Activated CD4-positive, alpha-beta memory T cell treated with anti-CD3 and anti-CD28 coated beads for 36 hours (primary cell): ENCODE data around the gene HCRTR2. TPM values are rescaled to one million over a fixed set of nuclear protein-coding genes. Genes with fewer than 3 reads are reported as not detected.
"Not testable (repeated sequence)": the region's sequence is repeated elsewhere in the genome, so short reads cannot be mapped to it uniquely, and the experiment has no call there.

Experiments
- CTCF ChIA-PET: fragments of 350-600 bp; sonication (Branson Sonifier 250); formaldehyde crosslinking; loops from one replicate; lab custom pipeline; 2021; ENCODE audit warnings: antibody characterized with exemption, inconsistent platforms; lab: Charles Lee
- POLR2A ChIA-PET: fragments of 350-600 bp; sonication (Branson Sonifier 250); formaldehyde crosslinking; loops from one replicate; lab custom pipeline; 2021; ENCODE audit warnings: antibody characterized with exemption; lab: Charles Lee
- DNase-seq: peaks from one replicate; pipeline ENCODE4 v3.0.0-alpha.2; 2020
- H3K27ac Mint-ChIP-seq: one replicate; pipeline ENCODE4 v1.8.0; 2021; ENCODE audit warnings: mixed read lengths
- H3K27me3 Mint-ChIP-seq: one replicate; pipeline ENCODE4 v1.8.0; 2021; ENCODE audit warnings: mixed read lengths
- H3K36me3 Mint-ChIP-seq: one replicate; pipeline ENCODE4 v1.8.0; 2021; ENCODE audit warnings: mixed read lengths
- H3K4me1 Mint-ChIP-seq: one replicate; pipeline ENCODE4 v1.8.0; 2021; ENCODE audit warnings: low read depth, mixed read lengths
- H3K4me3 Mint-ChIP-seq: one replicate; pipeline ENCODE4 v1.8.0; 2021; ENCODE audit warnings: mild to moderate bottlenecking, mixed read lengths
- H3K9me3 Mint-ChIP-seq: one replicate; pipeline ENCODE4 v1.8.0; 2021; ENCODE audit warnings: mixed read lengths
- intact Hi-C: fragments of 100-400 bp; cut with micrococcal nuclease; formaldehyde crosslinking; loops from one replicate; pipeline ENCODE4 v1.15.1; 2023
- total RNA-seq, 2 experiments: library from RNA; stranded (reverse); gene quantifications; one replicate each; pipeline ENCODE4 v1.2.3, GENCODE V29; 2021

Gene HCRTR2
- total RNA-seq = not detected

- H3K27ac Mint-ChIP-seq = no peak within 1 kb of the TSS
- H3K4me1 Mint-ChIP-seq = no peaks in the 10 kb centered on the region
- peaks cover 14% of the 10 kb centered on the region for H3K9me3 Mint-ChIP-seq
- H3K4me3 Mint-ChIP-seq = no peak within 1 kb of the TSS
- H3K27me3 Mint-ChIP-seq = peaks cover 5% of the 10 kb centered on the region
- intact Hi-C loops = no loop called here
- CTCF ChIA-PET = no interaction called here
- no peaks in the 10 kb centered on the region for H3K36me3 Mint-ChIP-seq
- no peak for DNase-seq
- POLR2A ChIA-PET = no interaction called here
Measured at GRCh38 chr6:55174211-55175026, at the start of gene HCRTR2. TSS of gene HCRTR2 (plus strand) at chr6:55174515. CDS start at chr6:55174588, 73 bp downstream.

GRCh38 chr6:55130806-55131324, 43.5 kb upstream of the HCRTR2 start:
- no peak overlapping the region for H3K4me3 Mint-ChIP-seq
- no peaks in the 10 kb centered on the region for H3K36me3 Mint-ChIP-seq
- no peak overlapping the region for H3K27ac Mint-ChIP-seq
- DNase-seq = no peak
- no peaks in the 10 kb centered on the region for H3K4me1 Mint-ChIP-seq
- no peaks in the 10 kb centered on the region for H3K27me3 Mint-ChIP-seq
- H3K9me3 Mint-ChIP-seq = peaks cover 25% of the 10 kb centered on the region
- ChIA-PET CTCF (no interaction called here), POLR2A (no interaction called here)
- intact Hi-C loops = no loop called here

GRCh38 chr6:55131616-55132015, 42.7 kb upstream of the HCRTR2 start:
- no peaks in the 10 kb centered on the region for H3K27me3 Mint-ChIP-seq
- no peak overlapping the region for H3K4me3 Mint-ChIP-seq
- H3K36me3 Mint-ChIP-seq = no peaks in the 10 kb centered on the region
- no peaks in the 10 kb centered on the region for H3K4me1 Mint-ChIP-seq
- intact Hi-C loops = no loop called here
- ChIA-PET POLR2A (no interaction called here), CTCF (no interaction called here)
- DNase-seq = no peak
- peaks cover 20% of the 10 kb centered on the region for H3K9me3 Mint-ChIP-seq
- no peak overlapping the region for H3K27ac Mint-ChIP-seq

- no peaks in the 10 kb centered on the region for H3K36me3 Mint-ChIP-seq
- intact Hi-C loops = no loop called here
- POLR2A ChIA-PET = no interaction called here
Measured at GRCh38 chr6:55136916-55137315, 37.4 kb upstream of the HCRTR2 start.

DNA sequence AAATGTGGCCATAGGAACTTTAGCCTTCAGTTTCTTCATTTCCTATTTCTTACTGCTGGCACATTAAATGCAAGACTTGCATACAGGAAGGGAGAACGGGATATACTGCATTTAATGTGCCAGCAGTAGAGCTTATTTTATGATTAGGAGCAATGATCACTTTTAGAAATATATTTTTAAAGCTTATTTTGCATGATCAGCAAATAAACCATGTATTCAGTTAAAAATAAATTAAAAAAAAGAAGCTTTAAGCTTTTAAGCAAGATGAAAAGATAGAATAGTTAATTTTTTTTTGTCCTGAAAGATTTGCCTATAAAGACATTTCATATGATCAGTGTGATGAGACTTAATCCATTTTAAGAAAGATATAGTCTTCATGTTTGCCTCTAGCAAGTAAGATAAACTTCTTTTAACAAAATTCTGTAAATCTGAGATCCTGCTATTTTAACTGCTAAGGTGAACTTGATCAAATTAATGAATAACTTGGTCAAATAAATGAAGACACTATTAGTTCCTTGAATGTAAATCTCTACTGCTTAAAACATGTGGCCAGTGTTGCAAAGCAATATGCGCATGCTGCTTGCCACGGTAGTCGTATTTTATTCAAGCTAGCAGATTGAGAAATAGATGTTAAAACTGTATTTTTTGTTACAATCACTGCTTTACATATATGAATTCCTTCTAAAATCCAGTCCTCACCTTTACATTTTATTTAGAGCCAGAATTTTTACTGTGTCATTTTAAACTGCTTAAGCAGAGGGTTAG, 36.2 kb upstream of the HCRTR2 start:
- Mint-ChIP-seq H3K27me3 (no peaks in the 10 kb centered on the region), H3K4me1 (no peaks in the 10 kb centered on the region), H3K9me3 (peaks cover 15% of the 10 kb centered on the region), H3K36me3 (no peaks in the 10 kb centered on the region), H3K27ac (no peak overlapping the region), H3K4me3 (no peak overlapping the region)
- DNase-seq = no peak
- ChIA-PET POLR2A (no interaction called here), CTCF (interaction anchor here (0.6 kb wide), 1 partner anchor 163 kb away, joined by 3 read pairs; no protein-coding TSS in a partner anchor)
- intact Hi-C loops = no loop called here

More at GRCh38 chr6:55136916-55137315, 37.4 kb upstream of the HCRTR2 start:
- H3K4me3 Mint-ChIP-seq = no peak overlapping the region
- H3K27me3 Mint-ChIP-seq = no peaks in the 10 kb centered on the region
- CTCF ChIA-PET = no interaction called here
- H3K9me3 Mint-ChIP-seq = peaks cover 15% of the 10 kb centered on the region
- no peaks in the 10 kb centered on the region for H3K4me1 Mint-ChIP-seq
- no peak overlapping the region for H3K27ac Mint-ChIP-seq
- DNase-seq = no peak

GRCh38 chr6:55141611-55142010, 32.7 kb upstream of the HCRTR2 start:
- no peak for DNase-seq
- Mint-ChIP-seq H3K9me3 (peaks cover 21% of the 10 kb centered on the region), H3K27ac (no peak overlapping the region), H3K4me3 (no peak overlapping the region), H3K36me3 (no peaks in the 10 kb centered on the region), H3K4me1 (no peaks in the 10 kb centered on the region), H3K27me3 (no peaks in the 10 kb centered on the region)
- ChIA-PET POLR2A (no interaction called here), CTCF (no interaction called here)
- intact Hi-C loops = no loop called here

DNA sequence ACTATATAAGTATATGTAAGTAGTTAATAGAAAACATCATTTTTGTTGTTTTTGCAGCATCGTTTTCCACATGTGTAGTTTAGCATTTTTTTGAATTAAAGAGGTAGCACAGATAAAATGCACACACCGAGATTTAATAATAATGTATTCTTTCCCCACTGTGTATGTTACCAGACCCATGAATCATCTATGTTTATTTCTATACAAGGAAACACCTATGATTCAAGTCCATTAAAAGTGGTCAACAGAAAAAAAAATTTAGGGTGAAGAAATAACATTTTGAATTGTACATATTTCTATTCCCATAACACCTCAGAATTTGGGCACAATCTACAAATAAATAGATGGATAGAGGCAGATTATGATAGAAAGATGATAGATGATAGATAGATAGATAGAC, 31.7 kb upstream of the HCRTR2 start:
- intact Hi-C loops = no loop called here
- H3K4me1 Mint-ChIP-seq = no peaks in the 10 kb centered on the region
- no peak for DNase-seq
- ChIA-PET POLR2A (no interaction called here), CTCF (no interaction called here)
- H3K9me3 Mint-ChIP-seq = peaks cover 21% of the 10 kb centered on the region
- H3K27me3 Mint-ChIP-seq = no peaks in the 10 kb centered on the region
- no peak overlapping the region for H3K27ac Mint-ChIP-seq
- no peak overlapping the region for H3K4me3 Mint-ChIP-seq
- no peaks in the 10 kb centered on the region for H3K36me3 Mint-ChIP-seq

DNA sequence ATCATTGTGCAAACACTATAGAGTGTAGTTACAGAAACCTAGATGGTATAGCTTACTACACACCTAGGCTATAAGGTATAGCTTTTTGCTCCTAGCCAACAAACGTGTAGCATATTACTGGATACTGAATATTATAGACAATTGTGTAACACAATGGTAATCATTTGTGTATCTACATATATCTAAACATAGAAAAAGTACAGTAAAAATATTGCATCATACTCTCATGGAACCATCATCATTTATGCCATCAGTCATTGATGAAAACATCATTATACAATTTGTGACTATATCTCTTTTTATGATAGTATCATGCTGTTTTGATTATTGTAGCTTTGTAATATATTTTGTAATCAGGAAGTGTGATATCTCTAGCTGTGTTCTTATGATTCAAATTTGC, 21.0 kb upstream of the HCRTR2 start:
- no peak for DNase-seq
- Mint-ChIP-seq H3K36me3 (no peaks in the 10 kb centered on the region), H3K4me1 (no peaks in the 10 kb centered on the region), H3K9me3 (peaks cover 14% of the 10 kb centered on the region), H3K27me3 (no peaks in the 10 kb centered on the region), H3K27ac (no peak overlapping the region), H3K4me3 (no peak overlapping the region)
- ChIA-PET POLR2A (no interaction called here), CTCF (no interaction called here)
- intact Hi-C loops = no loop called here

DNA sequence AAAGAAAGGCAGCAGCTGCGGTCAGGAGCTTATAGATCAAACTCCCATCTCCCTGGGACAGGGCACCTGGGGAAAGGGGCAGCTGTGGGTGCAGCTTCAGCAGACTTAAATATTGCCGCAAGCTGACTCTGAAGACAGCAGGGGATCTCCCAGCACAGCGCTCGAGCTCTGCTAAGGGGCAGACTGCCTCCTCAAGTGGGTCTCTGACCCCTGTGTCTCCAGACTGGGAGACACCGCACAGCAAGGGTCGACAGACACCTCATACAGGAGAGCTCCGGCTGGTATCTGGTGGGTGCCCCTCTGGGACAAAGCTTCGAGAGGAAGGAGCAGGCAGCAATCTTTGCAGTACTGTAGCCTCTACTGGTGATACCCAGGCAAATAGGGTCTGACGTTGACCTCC, 15.5 kb upstream of the HCRTR2 start:
- peaks cover 32% of the 10 kb centered on the region for H3K9me3 Mint-ChIP-seq
- intact Hi-C loops, POLR2A ChIA-PET, H3K27me3 Mint-ChIP-seq, H3K4me1 Mint-ChIP-seq, CTCF ChIA-PET, H3K4me3 Mint-ChIP-seq, DNase-seq, H3K27ac Mint-ChIP-seq, H3K36me3 Mint-ChIP-seq: not testable (repeated sequence)

GRCh38 chr6:55167860-55168259, 6.5 kb upstream of the HCRTR2 start:
- no peaks in the 10 kb centered on the region for H3K27me3 Mint-ChIP-seq
- no peak overlapping the region for H3K4me3 Mint-ChIP-seq
- intact Hi-C loops = no loop called here
- no peaks in the 10 kb centered on the region for H3K36me3 Mint-ChIP-seq
- H3K9me3 Mint-ChIP-seq = peaks cover 11% of the 10 kb centered on the region
- no peaks in the 10 kb centered on the region for H3K4me1 Mint-ChIP-seq
- CTCF ChIA-PET = no interaction called here
- POLR2A ChIA-PET = no interaction called here
- DNase-seq = no peak
- H3K27ac Mint-ChIP-seq = no peak overlapping the region

DNA sequence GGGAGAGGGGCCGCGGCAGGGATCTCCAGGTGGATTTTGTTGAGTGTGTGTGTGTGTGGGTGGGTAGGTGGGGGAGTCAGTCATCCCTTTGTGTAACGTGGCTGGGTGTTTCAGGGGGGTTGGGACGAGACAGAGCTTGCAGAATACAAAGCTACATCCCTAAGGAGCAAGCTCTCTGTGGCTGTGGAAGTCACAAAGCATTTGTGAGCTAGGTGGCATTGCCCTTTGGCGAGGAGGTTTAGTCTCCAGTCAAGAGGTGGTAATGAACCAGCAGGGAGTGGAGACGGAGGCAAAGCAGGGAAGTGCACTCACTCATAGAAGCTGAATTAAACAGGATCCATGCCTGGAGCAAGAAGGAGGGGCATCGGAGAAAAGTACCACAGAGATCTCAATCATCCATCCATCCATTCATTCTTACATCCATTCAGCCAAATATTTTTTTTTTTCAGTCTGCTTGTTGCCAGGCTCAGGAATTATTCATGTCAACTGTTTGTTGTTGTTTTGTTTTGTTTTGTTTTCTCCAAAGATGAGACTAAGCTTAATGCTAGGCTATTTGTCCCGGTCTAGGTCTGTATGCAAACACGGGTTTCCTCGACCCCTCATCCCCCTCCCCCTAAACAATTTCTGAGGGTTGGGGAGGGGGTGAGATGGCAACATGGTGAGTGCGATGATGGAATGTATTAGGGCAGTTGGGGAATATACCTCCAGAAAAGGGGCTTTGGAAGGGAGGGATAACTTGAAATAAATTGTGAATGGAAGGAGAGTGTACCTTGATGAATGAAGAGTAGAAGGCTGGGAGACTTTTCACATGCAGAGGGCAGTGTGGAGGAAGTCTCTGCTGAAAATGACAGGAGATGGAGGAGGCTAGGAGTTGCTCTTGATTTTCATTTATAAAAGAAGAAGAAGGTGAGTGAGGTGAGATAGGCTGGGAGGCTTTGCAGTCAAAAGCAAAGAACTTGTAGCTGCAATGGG, 1.0 kb downstream of the HCRTR2 start:
- ChIA-PET POLR2A (no interaction called here), CTCF (no interaction called here)
- Mint-ChIP-seq H3K27ac (no peak overlapping the region), H3K27me3 (peaks cover 5% of the 10 kb centered on the region), H3K4me3 (no peak overlapping the region), H3K36me3 (no peaks in the 10 kb centered on the region), H3K4me1 (no peaks in the 10 kb centered on the region), H3K9me3 (peaks cover 14% of the 10 kb centered on the region)
- intact Hi-C loops = no loop called here
- DNase-seq = no peak

GRCh38 chr6:55176958-55177357, 2.6 kb downstream of the HCRTR2 start:
- H3K27ac Mint-ChIP-seq = no peak overlapping the region
- CTCF ChIA-PET = no interaction called here
- H3K4me1 Mint-ChIP-seq = no peaks in the 10 kb centered on the region
- no peak for DNase-seq
- H3K36me3 Mint-ChIP-seq = no peaks in the 10 kb centered on the region
- H3K9me3 Mint-ChIP-seq = peaks cover 14% of the 10 kb centered on the region
- intact Hi-C loops = no loop called here
- H3K27me3 Mint-ChIP-seq = peaks cover 5% of the 10 kb centered on the region
- POLR2A ChIA-PET = no interaction called here
- H3K4me3 Mint-ChIP-seq = no peak overlapping the region
